IMR-90 (cell line): ENCODE results near the gene HERC4. TPM values are rescaled to one million over a fixed set of nuclear protein-coding genes. Genes with fewer than 3 reads are reported as not detected.

Experiments
- ATAC-seq: fragments of 200-7000 bp; cut with Tn5 transposase; 2 replicates; pipeline ENCODE4 v1.9.1; 2020; ENCODE audit warnings: low read depth, mild to moderate bottlenecking, moderate library complexity
- BruUV-seq: library from RNA; stranded (reverse); fragments of 400-500 nt; replicated peaks from 2 replicates; lab custom pipeline; 2021; lab: Mats Ljungman, UMichigan
- CTCF ChIA-PET: fragments of 300-600 bp; formaldehyde crosslinking; extraction: SDS; loops from one replicate; lab custom pipeline; 2021; ENCODE audit warnings: antibody characterized with exemption; lab: Yijun Ruan, JAX
- POLR2A ChIA-PET: fragments of 300-600 bp; sonication (Branson Sonifier 250); formaldehyde crosslinking; loops from one replicate; lab custom pipeline; 2022; ENCODE audit warnings: antibody characterized with exemption; ENCODE audit not compliant: unreplicated experiment; lab: Charles Lee
- DNase-seq: peaks from one replicate; pipeline ENCODE4 v3.0.0; 2013
- H2AFZ ChIP-seq: replicated peaks from 2 replicates; pipeline ENCODE3; 2013; ENCODE audit warnings: low read length, mild to moderate bottlenecking; ENCODE audit not compliant: poor library complexity
- H2AK5ac ChIP-seq: 2 replicates; pipeline ENCODE4 v1.6.1; 2013; ENCODE audit warnings: low read depth, low read length, inconsistent platforms
- H2AK9ac ChIP-seq: replicated peaks from 2 replicates; pipeline ENCODE3; 2013; ENCODE audit warnings: mild to moderate bottlenecking, low read depth, low read length, moderate library complexity; ENCODE audit not compliant: poor library complexity
- H2BK120ac ChIP-seq: 2 replicates; pipeline ENCODE4 v1.6.1; 2013; ENCODE audit warnings: low read depth, low read length, inconsistent platforms
- H2BK15ac ChIP-seq: 3 replicates; pipeline ENCODE4 v1.6.1; 2013; ENCODE audit warnings: low read depth, low read length, inconsistent platforms
- H2BK20ac ChIP-seq: 2 replicates; pipeline ENCODE4 v1.6.1; 2013; ENCODE audit warnings: low read depth, mild to moderate bottlenecking, inconsistent platforms, low read length, moderate library complexity
- H2BK5ac ChIP-seq: 2 replicates; pipeline ENCODE4 v1.6.1; 2013; ENCODE audit warnings: mild to moderate bottlenecking, low read depth, low read length, inconsistent platforms; ENCODE audit not compliant: poor library complexity, severe bottlenecking
- H3K14ac ChIP-seq: replicated peaks from 2 replicates; pipeline ENCODE4 v1.6.1; 2013; ENCODE audit warnings: low read depth, low read length, inconsistent platforms
- H3K18ac ChIP-seq: 2 replicates; pipeline ENCODE4 v1.6.1; 2013; ENCODE audit warnings: low read depth, low read length, control low read depth
- H3K23ac ChIP-seq: 2 replicates; pipeline ENCODE4 v1.6.1; 2013; ENCODE audit warnings: low read depth, low read length, inconsistent platforms
- H3K27ac ChIP-seq: 2 replicates; pipeline ENCODE4 v1.5.1; 2013; ENCODE audit warnings: mild to moderate bottlenecking, control low read depth, low read length; ENCODE audit not compliant: insufficient read depth
- H3K27me3 ChIP-seq: 2 replicates; pipeline ENCODE4 v1.6.1; 2013; ENCODE audit warnings: low read length; ENCODE audit not compliant: control insufficient read depth, insufficient read depth
- H3K36me3 ChIP-seq: 2 replicates; pipeline ENCODE4 v1.6.1; 2013; ENCODE audit warnings: low read length, mixed read lengths; ENCODE audit not compliant: control insufficient read depth, insufficient read depth
- H3K4ac ChIP-seq: 2 replicates; pipeline ENCODE4 v1.6.1; 2013; ENCODE audit warnings: low read depth, low read length, inconsistent platforms
- H3K4me1 ChIP-seq: 2 replicates; pipeline ENCODE4 v1.6.1; 2013; ENCODE audit warnings: low read length, mixed read lengths; ENCODE audit not compliant: control insufficient read depth, insufficient read depth
- H3K4me2 ChIP-seq: 2 replicates; pipeline ENCODE4 v1.6.1; 2013; ENCODE audit warnings: low read depth, mild to moderate bottlenecking, control low read depth, low read length, moderate library complexity
- H3K4me3 ChIP-seq: 2 replicates; pipeline ENCODE4 v1.5.1; 2013; ENCODE audit warnings: low read depth, mild to moderate bottlenecking, control low read depth, low read length, moderate library complexity; ENCODE audit not compliant: insufficient read depth
- H3K56ac ChIP-seq: 2 replicates; pipeline ENCODE4 v1.6.1; 2013; ENCODE audit warnings: low read length, inconsistent platforms; ENCODE audit not compliant: insufficient read depth; ENCODE audit errors: extremely low read depth
- H3K79me1 ChIP-seq, 2 experiments: 2 replicates each; pipeline ENCODE4 v1.6.1; 2013; ENCODE audit warnings: low read length in 2 of 2, inconsistent platforms in 1 of 2, low read depth in 1 of 2
- H3K9ac ChIP-seq: 2 replicates; pipeline ENCODE4 v1.6.1; 2013; ENCODE audit warnings: low read depth, low read length, control low read depth
- H3K9me1 ChIP-seq: 2 replicates; pipeline ENCODE4 v1.6.1; 2013; ENCODE audit warnings: low read length, inconsistent platforms; ENCODE audit not compliant: insufficient read depth
- H3K9me3 ChIP-seq: 2 replicates; pipeline ENCODE4 v1.6.1; 2013; ENCODE audit warnings: low read length; ENCODE audit not compliant: control insufficient read depth, insufficient read depth
- H4K20me1 ChIP-seq: 2 replicates; pipeline ENCODE4 v1.6.1; 2013; ENCODE audit warnings: low read length, inconsistent platforms; ENCODE audit not compliant: insufficient read depth
- H4K5ac ChIP-seq: 2 replicates; pipeline ENCODE4 v1.6.1; 2013; ENCODE audit warnings: mild to moderate bottlenecking, low read depth, low read length, control low read depth
- H4K8ac ChIP-seq, 2 experiments: 2 replicates each; pipeline ENCODE4 v1.6.1; 2013; ENCODE audit warnings: low read depth in 2 of 2, low read length in 2 of 2, control low read depth in 1 of 2, inconsistent platforms in 1 of 2
- H4K91ac ChIP-seq: 2 replicates; pipeline ENCODE4 v1.6.1; 2013; ENCODE audit warnings: low read depth, low read length, inconsistent platforms; ENCODE audit not compliant: insufficient read depth
- BHLHE40 ChIP-seq: fragments of 150-350 bp; IDR thresholded peaks from 2 replicates; pipeline ENCODE4 v1.6.1; 2016; ENCODE audit warnings: mild to moderate bottlenecking, low read depth, low read length
- CEBPB ChIP-seq: IDR thresholded peaks from 2 replicates; pipeline ENCODE4 v1.6.1; 2012; ENCODE audit warnings: low read depth, low read length, improper control_type of control experiment
- CTCF ChIP-seq: conservative IDR thresholded peaks from 2 replicates; pipeline ENCODE4 v1.5.1; 2012; ENCODE audit warnings: mild to moderate bottlenecking, low read depth, low read length, improper control_type of control experiment
- FOS ChIP-seq: fragments of 150-350 bp; IDR thresholded peaks from 2 replicates; pipeline ENCODE4 v1.6.1; 2016; ENCODE audit warnings: low read depth, low read length
- MAFK ChIP-seq: IDR thresholded peaks from 2 replicates; pipeline ENCODE4 v1.6.1; 2012; ENCODE audit warnings: low read depth, low read length, improper control_type of control experiment
- MAZ ChIP-seq: IDR thresholded peaks from 2 replicates; pipeline ENCODE4 v1.6.1; 2012; ENCODE audit warnings: low read depth, mild to moderate bottlenecking, low read length, improper control_type of control experiment, moderate library complexity, borderline replicate concordance
- NFE2L2 ChIP-seq: fragments of 150-350 bp; IDR thresholded peaks from 2 replicates; pipeline ENCODE4 v1.6.1; 2016; ENCODE audit warnings: low read depth, mild to moderate bottlenecking, low read length
- POLR2A ChIP-seq: IDR thresholded peaks from 2 replicates; pipeline ENCODE4 v1.6.1; 2012; ENCODE audit warnings: mild to moderate bottlenecking, low read depth, low read length
- RCOR1 ChIP-seq: IDR thresholded peaks from 2 replicates; pipeline ENCODE4 v1.6.1; 2012; ENCODE audit warnings: mild to moderate bottlenecking, low read length, improper control_type of control experiment; ENCODE audit not compliant: insufficient replicate concordance
- SMC3 ChIP-seq: fragments of 150-350 bp; IDR thresholded peaks from 2 replicates; pipeline ENCODE4 v1.6.1; 2016; ENCODE audit warnings: low read depth, mild to moderate bottlenecking, antibody characterized with exemption, low read length, moderate library complexity
- USF2 ChIP-seq: fragments of 150-350 bp; IDR thresholded peaks from 2 replicates; pipeline ENCODE4 v1.6.1; 2017; ENCODE audit warnings: mild to moderate bottlenecking, antibody characterized with exemption, low read length, low read depth
- WGBS, 2 experiments: methylation state at CpG; one replicate each; pipeline versions ENCODE4 v1.1.5 to v1.1.7; 2013; ENCODE audit warnings: missing lambda C conversion rate in 2 of 2; ENCODE audit not compliant: insufficient read length in 1 of 2; ENCODE audit errors: extremely low coverage in 2 of 2; 5-methylcytosine and 5-hydroxymethylcytosine counted together
- dilution Hi-C: fragments of 300-500 bp; cut with HindIII; formaldehyde crosslinking; loops from one replicate; pipeline ENCODE4 v1.14.3; 2018; ENCODE audit warnings: low sequenced_read_pairs; ENCODE audit not compliant: unreplicated experiment
- in situ Hi-C: fragments of 300-500 bp; cut with MboI; formaldehyde crosslinking; loops from 3 replicates; pipeline ENCODE4 v1.14.3; 2019; ENCODE audit warnings: low sequenced_read_pairs, inconsistent platforms, mixed read lengths
- intact Hi-C: fragments of 100-400 bp; cut with micrococcal nuclease; formaldehyde crosslinking; loops from 2 replicates; pipeline ENCODE4 v1.10.0; 2022
- polyA plus RNA-seq, 3 experiments: library from polyadenylated mRNA; depleted of rRNA; stranded (reverse); fragments of >200 nt; gene quantifications; 2 replicates each; pipeline ENCODE4 v1.2.3, GENCODE V29; 2012; ENCODE audit warnings: low replicate concordance in 1 of 3
- total RNA-seq: library from RNA; depleted of rRNA; stranded (reverse); fragments of >200 nt; gene quantifications from 2 replicates; pipeline ENCODE4 v1.2.3, GENCODE V29; 2012

Gene HERC4
- total and polyA plus RNA-seq, 2 of the 4 experiments (the other 2 are of a cell fraction), result 66.6 to 92.8 TPM

GRCh38 chr10:67884313-67884841 is 190.7 kb downstream of the HERC4 start, which contains the start of gene SIRT1:
Gene SIRT1, plus strand, starts transcription at chr10:67884656. Its CDS starts 66 bp downstream, at chr10:67884722.
- Histone ChIP-seq H3K27me3 (no peaks in the 10 kb centered on the region), H2AK5ac (no peak within 1 kb of the TSS), H3K14ac (peak within 1 kb of the TSS; percentile 83), H3K23ac (peak within 1 kb of the TSS; percentile 84), H3K36me3 (peaks cover 7% of the 10 kb centered on the region), H2BK5ac (peak within 1 kb of the TSS; percentile 53), H2BK15ac (peak within 1 kb of the TSS; percentile 8; the same call in 1 of the 3 replicates), H3K4me3 (peak within 1 kb of the TSS; percentile 56), H3K56ac (peak within 1 kb of the TSS; percentile 72; the same call in 1 of the 2 replicates), H3K9me3 (no peaks in the 10 kb centered on the region), H4K20me1 (peaks cover 15% of the 10 kb centered on the region), H3K4me1 (peaks cover 3% of the 10 kb centered on the region; the same call in 1 of the 2 replicates), H3K4ac (peak within 1 kb of the TSS; percentile 63), H3K79me1 (peaks cover 15 to 20% of the 10 kb centered on the region in 2 experiments), H3K4me2 (peak within 1 kb of the TSS; percentile 77), H2AFZ (peak within 1 kb of the TSS; percentile 88), H3K18ac (peak within 1 kb of the TSS; percentile 14), H4K8ac (peak within 1 kb of the TSS; percentile 23 to 73), H4K5ac (peak within 1 kb of the TSS; percentile 23), H4K91ac (peak within 1 kb of the TSS; percentile 35; the same call in 1 of the 2 replicates), H3K9ac (peak within 1 kb of the TSS; percentile 60), H3K9me1 (0 out of 2 replicates have a peak, but pooled peaks cover 5% of the 10 kb centered on the region), H2BK120ac (peak within 1 kb of the TSS; percentile 56), H2BK20ac (peak within 1 kb of the TSS; percentile 13), H3K27ac (peak within 1 kb of the TSS; percentile 55), H2AK9ac (peak within 1 kb of the TSS; percentile 69)
- intact Hi-C loops, result loop anchor here (1.0 to 10.0 kb wide), 3 partner anchors 190 to 450 kb away; partner anchors contain the start of genes HERC4, HNRNPH3 and PBLD
- ChIA-PET POLR2A (interaction anchor here (0.6 kb wide), 1 partner anchor 17 kb away, joined by 4 read pairs; no protein-coding TSS in a partner anchor), CTCF (interaction anchor here (0.5 to 1.1 kb wide), 2 partner anchors 17 to 380 kb away, joined by 3 to 5 read pairs; no protein-coding TSS in a partner anchor)
- WGBS, 2 experiments, result 0% methylated on average over 33 of the region's 62 CpGs; no CpG with 5 or more reads in 1 of the 2 experiments
- DNase-seq (peak; percentile 90), ATAC-seq (peak; percentile 91)
- BruUV-seq, result no TSS peak
- in situ Hi-C loops, result no loop called here
- dilution Hi-C loops, result no loop called here
- no peak for TF ChIP-seq MAFK
- TF ChIP-seq POLR2A, result peak; percentile 98
- TF ChIP-seq BHLHE40, result peak; percentile 94
- TF ChIP-seq CEBPB, result no peak
- TF ChIP-seq NFE2L2, result no peak
- TF ChIP-seq MAZ, result peak; percentile 90
- no peak for TF ChIP-seq RCOR1
- no peak for TF ChIP-seq FOS
- TF ChIP-seq SMC3, result no peak
- TF ChIP-seq USF2, result peak; percentile 99
- no peak for TF ChIP-seq CTCF
